ENCODE results near the gene PNMA8B. TPM values are rescaled to one million over a fixed set of nuclear protein-coding genes. Genes with fewer than 3 reads are reported as not detected.

Gene PNMA8B
- total RNA-seq, 1 experiment from 2014 or later = 1.5 TPM

- Histone ChIP-seq H3K4ac (ENCODE audit: low read depth, low read length) (no peak overlapping the region), H4K20me1 (ENCODE audit: control insufficient read depth, insufficient read depth, insufficient read length) (no peaks in the 10 kb centered on the region), H3K79me2 (ENCODE audit: insufficient read depth, low read length) (no peaks in the 10 kb centered on the region), H2BK120ac (ENCODE audit: low read depth, low read length, poor library complexity, severe bottlenecking) (no peak overlapping the region), H3K9me3 (ENCODE audit: control insufficient read depth, low read depth, low read length) (no peaks in the 10 kb centered on the region), H3K27me3 (ENCODE audit: insufficient read depth, low read length) (no peaks in the 10 kb centered on the region), H2BK12ac (ENCODE audit: insufficient read length, low read depth, low read length) (no peak overlapping the region), H3K9ac (ENCODE audit: extremely low read depth, insufficient read length, low read length) (no peak overlapping the region), H3K23me2 (ENCODE audit: insufficient read length, low read depth, low read length, poor library complexity, severe bottlenecking) (no peaks in the 10 kb centered on the region), H2BK5ac (ENCODE audit: insufficient read length, low read length) (no peak overlapping the region), H4K5ac (ENCODE audit: insufficient read length, low read depth, low read length) (no peak overlapping the region), H2BK20ac (ENCODE audit: low read depth, low read length, poor library complexity, severe bottlenecking) (no peak overlapping the region), H2BK15ac (ENCODE audit: low read depth, low read length) (no peak overlapping the region), H3K14ac (ENCODE audit: insufficient read depth, low read length) (no peak overlapping the region), H2AFZ (ENCODE audit: low read length) (no peak overlapping the region), H3K4me1 (ENCODE audit: insufficient read depth, low read length) (no peaks in the 10 kb centered on the region), H4K91ac (ENCODE audit: insufficient read length, low read depth, low read length) (no peak overlapping the region), H3K23ac (ENCODE audit: insufficient read length, low read depth, low read length) (no peak overlapping the region), H2AK5ac (ENCODE audit: insufficient read length, low read length) (no peak overlapping the region), H3K4me2 (ENCODE audit: insufficient read depth, insufficient read length, low read length) (no peak overlapping the region), H3K27ac (ENCODE audit: insufficient read length, low read depth, low read length) (no peak overlapping the region), H4K8ac (replicated peaks; ENCODE audit: insufficient read length, low read depth, low read length) (no peak overlapping the region), H3T11ph (ENCODE audit: low read length) (no peak overlapping the region), H3K79me1 (ENCODE audit: insufficient read depth, low read depth, low read length, poor library complexity, severe bottlenecking) (no peaks in the 10 kb centered on the region), H3K56ac (ENCODE audit: insufficient read length, low read depth, low read length) (no peak overlapping the region), H3K18ac (ENCODE audit: insufficient read length, low read depth, low read length) (no peak overlapping the region)
- Mint-ChIP-seq H3K4me3 (no peak overlapping the region), H3K27ac (no peak overlapping the region), H3K27me3 (ENCODE audit: low read depth) (peaks cover 4% of the 10 kb centered on the region), H3K9me3 (peaks cover 5 to 7% of the 10 kb centered on the region in 2 experiments; a peak in 4 of 5 replicates), H3K36me3 (ENCODE audit: insufficient read depth in 1 of 3, low read depth in 3 of 3) (no peaks in the 10 kb centered on the region), H3K4me1 (no peaks in the 10 kb centered on the region)
- no CpG with 5 or more reads among the region's 4 CpGs for WGBS (ENCODE audit: extremely low coverage, insufficient read length, low lambda C conversion rate)
- no peak for DNase-seq
- TF ChIP-seq CTCF (conservative IDR thresholded peaks at IDR 0.05) = no peak
Measured at GRCh38 chr19:46452186-46452585, 43.5 kb downstream of the PNMA8B start.
